HUDEP-2 (cell line): ENCODE data around the gene RAMP3.
"Not testable (repeated sequence)": the region's sequence is repeated elsewhere in the genome, so short reads cannot be mapped to it uniquely, and the experiment has no call there.

Source experiments
- DNase-seq, 76 experiments: peaks; one replicate each; lab custom pipeline; 2025; ENCODE audit not compliant: unreplicated experiment in 76 of 76; lab: John Stamatoyannopoulos, UW

The RAMP3 gene

GRCh38 chr7:45131891-45132290, 25.7 kb upstream of the RAMP3 start:
- no peak for DNase-seq

- DNase-seq: no peak
These were observed 24.8 kb upstream of the RAMP3 start for GRCh38 chr7:45132708-45133320.

GRCh38 chr7:45133352-45133751, 24.2 kb upstream of the RAMP3 start:
- no peak for DNase-seq

- DNase-seq: no peak
These were observed 23.7 kb upstream of the RAMP3 start for GRCh38 chr7:45133877-45134276.

GRCh38 chr7:45136106-45137060, 21.2 kb upstream of the RAMP3 start:
- DNase-seq: peak in 58 of 76 experiments; percentile 3 to 66 (median 31)

- DNase-seq: peak in 17 of 76 experiments; percentile 4 to 38 (median 14)
These were observed 18.9 kb upstream of the RAMP3 start for GRCh38 chr7:45138433-45139267.

GRCh38 chr7:45140827-45141226, 16.8 kb upstream of the RAMP3 start:
- no peak for DNase-seq

- DNase-seq: no peak
These were observed 14.0 kb upstream of the RAMP3 start for GRCh38 chr7:45143616-45144015.

- no peak for DNase-seq
These were observed 11.7 kb upstream of the RAMP3 start for GRCh38 chr7:45145881-45146280.

- DNase-seq: no peak
These were observed 10.8 kb upstream of the RAMP3 start for GRCh38 chr7:45146531-45147379.

GRCh38 chr7:45147858-45148652, 9.5 kb upstream of the RAMP3 start:
- DNase-seq: no peak

- DNase-seq: no peak
These were observed 9.0 kb upstream of the RAMP3 start for GRCh38 chr7:45148653-45148973.

GRCh38 chr7:45149606-45150005, 8.0 kb upstream of the RAMP3 start:
- DNase-seq: no peak

GRCh38 chr7:45150199-45150598, 7.4 kb upstream of the RAMP3 start:
- no peak for DNase-seq

- DNase-seq: no peak
These were observed 6.4 kb upstream of the RAMP3 start for GRCh38 chr7:45151131-45151684.

- no peak for DNase-seq
These were observed 5.6 kb upstream of the RAMP3 start for GRCh38 chr7:45151967-45152366.

GRCh38 chr7:45153233-45153632, 4.4 kb upstream of the RAMP3 start:
- no peak for DNase-seq

GRCh38 chr7:45153861-45154260, 3.7 kb upstream of the RAMP3 start:
- DNase-seq: not testable (repeated sequence)

GRCh38 chr7:45155357-45155900, 2.2 kb upstream of the RAMP3 start:
- DNase-seq: no peak
